Measurements from ENCODE around the gene PTPRK.

PTPRK gene

DNA sequence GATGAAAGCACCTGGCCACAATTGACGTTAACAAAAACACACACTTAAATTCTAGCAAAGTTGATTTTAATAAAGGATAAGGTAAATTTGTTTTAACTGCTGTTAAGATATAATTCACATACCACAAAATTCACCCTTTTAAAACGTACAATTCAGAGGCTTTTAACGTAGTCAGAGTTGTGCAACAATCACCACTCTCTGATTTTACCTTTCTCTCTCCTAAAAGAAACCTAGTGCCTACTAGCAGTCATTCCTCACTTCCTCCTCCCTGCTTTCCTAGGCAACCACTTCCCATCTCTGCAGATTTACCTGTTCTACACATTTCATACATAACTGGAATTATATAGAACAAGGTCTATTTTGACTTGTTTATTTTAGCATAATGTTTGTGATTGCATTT lies 58.9 kb downstream of the PTPRK start:
- DNase-seq, result no peak
- H3K27me3 ChIP-seq (ENCODE audit: control insufficient read depth in 1 of 2, insufficient read depth in 1 of 2, low read length in 2 of 2), result no peaks in the 10 kb centered on the region
- no peak overlapping the region for H2BK15ac ChIP-seq (ENCODE audit: low read depth, poor library complexity, severe bottlenecking)
- no peak overlapping the region for H3K23ac ChIP-seq (ENCODE audit: low read length in 2 of 2)
- no peak overlapping the region for H2BK12ac ChIP-seq (ENCODE audit: low read length in 2 of 2)
- H3K79me1 ChIP-seq (replicated peaks; ENCODE audit: low read length, poor library complexity, severe bottlenecking), result peaks cover 17% of the 10 kb centered on the region
- H3K18ac ChIP-seq (ENCODE audit: low read depth in 1 of 2, low read length in 2 of 2), result no peak overlapping the region
- no peak overlapping the region for H3K4ac ChIP-seq (ENCODE audit: low read depth in 1 of 2, low read length in 2 of 2)
- no peak overlapping the region for H2BK5ac ChIP-seq (ENCODE audit: low read depth, low read length, poor library complexity, severe bottlenecking)
- H2AK5ac ChIP-seq (ENCODE audit: low read length, severe bottlenecking), result no peak overlapping the region
- H3K14ac ChIP-seq (ENCODE audit: low read length in 2 of 2), result no peak overlapping the region
- H3K9me3 ChIP-seq (ENCODE audit: control insufficient read depth, low read length), result no peaks in the 10 kb centered on the region
- H3K9ac ChIP-seq (ENCODE audit: low read length), result no peak overlapping the region
- H3K4me1 ChIP-seq (ENCODE audit: control insufficient read depth, insufficient read depth, low read depth, low read length), result peaks cover 2% of the 10 kb centered on the region
- H2BK120ac ChIP-seq (ENCODE audit: low read depth, low read length), result no peak overlapping the region
- no peak overlapping the region for H3K4me3 ChIP-seq (ENCODE audit: insufficient read depth in 1 of 2, low read depth in 1 of 2, low read length in 2 of 2)
- H4K91ac ChIP-seq (ENCODE audit: low read length), result no peak overlapping the region
- no peak overlapping the region for H3K27ac ChIP-seq (ENCODE audit: low read length, poor library complexity, severe bottlenecking)
- H3K4me2 ChIP-seq (ENCODE audit: low read length, poor library complexity, severe bottlenecking), result no peak overlapping the region
- H2AFZ ChIP-seq (ENCODE audit: low read depth, low read length), result no peak overlapping the region
- H3K36me3 ChIP-seq (ENCODE audit: control insufficient read depth in 1 of 2, insufficient read depth in 2 of 2, low read depth in 1 of 2, low read length in 2 of 2), result no peaks in the 10 kb centered on the region
- WGBS, result 97% methylated on average over 2 of the region's 3 CpGs
- H4K8ac ChIP-seq (ENCODE audit: low read length), result no peak overlapping the region

DNA sequence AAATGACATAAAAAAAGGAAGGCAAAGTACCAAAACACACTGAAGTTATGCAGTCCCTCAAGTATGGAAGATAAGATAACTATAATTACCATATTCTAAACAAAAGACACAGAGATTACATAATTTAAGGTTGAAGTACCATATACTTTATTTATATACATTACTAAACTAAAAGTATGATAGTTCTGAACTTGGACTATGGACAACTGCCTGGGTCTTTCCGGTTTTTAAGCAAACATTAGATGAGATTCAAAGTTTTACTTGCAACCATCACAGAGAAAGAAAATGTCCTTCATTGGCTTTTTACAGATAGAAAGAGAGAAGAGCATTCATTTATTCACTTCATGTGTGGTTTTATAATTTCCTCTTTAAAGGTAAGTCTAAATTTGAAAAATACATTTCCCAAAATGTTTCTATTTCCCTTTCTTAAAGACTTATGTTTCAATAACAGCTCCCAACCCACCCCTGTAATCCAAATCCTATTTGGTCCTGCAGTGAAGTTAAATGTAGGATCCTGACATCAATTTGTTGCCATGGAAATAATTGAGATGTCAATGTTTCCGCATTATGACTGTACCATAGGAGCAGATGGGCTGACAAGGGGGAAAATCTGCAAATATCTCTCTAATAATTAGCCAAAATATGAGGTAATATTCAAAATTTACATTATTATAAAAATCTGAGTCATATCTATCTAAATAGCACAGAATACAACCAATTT lies 63.7 kb downstream of the PTPRK start:
- no peak overlapping the region for H3K4me3 ChIP-seq (ENCODE audit: insufficient read depth in 1 of 2, low read depth in 1 of 2, low read length in 2 of 2)
- H2AK5ac ChIP-seq (ENCODE audit: low read length, severe bottlenecking), result no peak overlapping the region
- no peak overlapping the region for H3K14ac ChIP-seq (ENCODE audit: low read length in 2 of 2)
- no peak overlapping the region for H3K4ac ChIP-seq (ENCODE audit: low read depth in 1 of 2, low read length in 2 of 2)
- H4K8ac ChIP-seq (ENCODE audit: low read length), result no peak overlapping the region
- H3K36me3 ChIP-seq (ENCODE audit: control insufficient read depth in 1 of 2, insufficient read depth in 2 of 2, low read depth in 1 of 2, low read length in 2 of 2), result no peaks in the 10 kb centered on the region
- no peak for DNase-seq
- no peak overlapping the region for H3K4me2 ChIP-seq (ENCODE audit: low read length, poor library complexity, severe bottlenecking)
- H3K9ac ChIP-seq (ENCODE audit: low read length), result no peak overlapping the region
- 100% methylated on average over 1 of the region's 2 CpGs for WGBS
- no peaks in the 10 kb centered on the region for H3K4me1 ChIP-seq (ENCODE audit: control insufficient read depth, insufficient read depth, low read depth, low read length)
- H3K18ac ChIP-seq (ENCODE audit: low read depth in 1 of 2, low read length in 2 of 2), result no peak overlapping the region
- H3K79me1 ChIP-seq (replicated peaks; ENCODE audit: low read length, poor library complexity, severe bottlenecking), result peaks cover 24% of the 10 kb centered on the region
- H3K27ac ChIP-seq (ENCODE audit: low read length, poor library complexity, severe bottlenecking), result no peak overlapping the region
- H3K9me3 ChIP-seq (ENCODE audit: control insufficient read depth, low read length), result no peaks in the 10 kb centered on the region
- H2AFZ ChIP-seq (ENCODE audit: low read depth, low read length), result no peak overlapping the region
- H3K23ac ChIP-seq (ENCODE audit: low read length in 2 of 2), result no peak overlapping the region
- no peaks in the 10 kb centered on the region for H3K27me3 ChIP-seq (ENCODE audit: control insufficient read depth in 1 of 2, insufficient read depth in 1 of 2, low read length in 2 of 2)
- no peak overlapping the region for H2BK15ac ChIP-seq (ENCODE audit: low read depth, poor library complexity, severe bottlenecking)
- no peak overlapping the region for H4K91ac ChIP-seq (ENCODE audit: low read length)
- H2BK12ac ChIP-seq (ENCODE audit: low read length in 2 of 2), result no peak overlapping the region
- no peak overlapping the region for H2BK5ac ChIP-seq (ENCODE audit: low read depth, low read length, poor library complexity, severe bottlenecking)
- no peak overlapping the region for H2BK120ac ChIP-seq (ENCODE audit: low read depth, low read length)

DNA sequence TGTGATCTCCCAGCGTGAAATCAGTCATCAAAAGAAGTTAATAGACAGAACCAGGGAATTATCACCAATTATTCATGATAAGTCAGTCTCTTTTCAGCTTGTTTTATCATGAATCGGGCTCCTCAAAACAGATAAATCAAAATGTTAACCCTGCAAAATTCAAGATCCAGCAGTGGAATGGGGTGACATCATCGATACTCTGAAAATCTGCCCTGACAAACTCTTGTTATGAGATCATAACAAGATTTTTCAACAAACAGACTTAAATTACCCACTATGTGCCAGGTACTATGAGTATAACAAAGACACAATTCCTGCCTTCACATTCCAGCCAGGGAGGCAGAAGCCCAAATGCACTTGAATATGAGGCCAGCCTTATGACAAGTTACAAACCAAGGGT lies 64.4 kb downstream of the PTPRK start:
- no peaks in the 10 kb centered on the region for H3K27me3 ChIP-seq (ENCODE audit: control insufficient read depth in 1 of 2, insufficient read depth in 1 of 2, low read length in 2 of 2)
- H4K91ac ChIP-seq (ENCODE audit: low read length), result no peak overlapping the region
- no peak overlapping the region for H3K18ac ChIP-seq (ENCODE audit: low read depth in 1 of 2, low read length in 2 of 2)
- WGBS, result 95% methylated on average over 3 of the region's 3 CpGs
- no peak overlapping the region for H2BK5ac ChIP-seq (ENCODE audit: low read depth, low read length, poor library complexity, severe bottlenecking)
- no peak overlapping the region for H2BK12ac ChIP-seq (ENCODE audit: low read length in 2 of 2)
- H3K4me2 ChIP-seq (ENCODE audit: low read length, poor library complexity, severe bottlenecking), result no peak overlapping the region
- H3K79me1 ChIP-seq (replicated peaks; ENCODE audit: low read length, poor library complexity, severe bottlenecking), result peaks cover 24% of the 10 kb centered on the region
- H3K9me3 ChIP-seq (ENCODE audit: control insufficient read depth, low read length), result no peaks in the 10 kb centered on the region
- H3K23ac ChIP-seq (ENCODE audit: low read length in 2 of 2), result no peak overlapping the region
- no peaks in the 10 kb centered on the region for H3K4me1 ChIP-seq (ENCODE audit: control insufficient read depth, insufficient read depth, low read depth, low read length)
- no peak overlapping the region for H2AK5ac ChIP-seq (ENCODE audit: low read length, severe bottlenecking)
- no peak overlapping the region for H4K8ac ChIP-seq (ENCODE audit: low read length)
- no peak overlapping the region for H3K27ac ChIP-seq (ENCODE audit: low read length, poor library complexity, severe bottlenecking)
- no peaks in the 10 kb centered on the region for H3K36me3 ChIP-seq (ENCODE audit: control insufficient read depth in 1 of 2, insufficient read depth in 2 of 2, low read depth in 1 of 2, low read length in 2 of 2)
- H3K4ac ChIP-seq (ENCODE audit: low read depth in 1 of 2, low read length in 2 of 2), result no peak overlapping the region
- no peak overlapping the region for H3K4me3 ChIP-seq (ENCODE audit: insufficient read depth in 1 of 2, low read depth in 1 of 2, low read length in 2 of 2)
- H2AFZ ChIP-seq (ENCODE audit: low read depth, low read length), result no peak overlapping the region
- no peak overlapping the region for H2BK15ac ChIP-seq (ENCODE audit: low read depth, poor library complexity, severe bottlenecking)
- H3K9ac ChIP-seq (ENCODE audit: low read length), result no peak overlapping the region
- no peak overlapping the region for H3K14ac ChIP-seq (ENCODE audit: low read length in 2 of 2)
- no peak for DNase-seq
- H2BK120ac ChIP-seq (ENCODE audit: low read depth, low read length), result no peak overlapping the region

DNA sequence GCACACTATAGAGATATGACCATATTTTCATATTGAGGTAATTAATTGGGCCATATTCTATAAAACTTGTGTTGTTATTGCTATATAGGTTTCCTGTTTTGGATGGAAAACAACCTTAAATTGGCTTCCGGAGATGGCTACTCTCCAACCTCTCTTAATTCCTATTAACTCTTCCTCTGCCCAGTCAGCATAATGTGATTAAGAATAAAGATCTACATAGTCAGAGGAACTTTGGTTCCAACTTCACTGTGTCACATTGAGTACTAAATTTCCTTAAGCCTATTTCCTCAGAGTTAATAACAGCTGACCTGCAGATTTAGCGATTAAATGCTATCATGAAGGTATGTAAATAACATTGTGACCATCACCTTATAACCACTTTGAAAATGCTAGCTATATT lies 67.7 kb downstream of the PTPRK start:
- H4K91ac ChIP-seq (ENCODE audit: low read length), result no peak overlapping the region
- H3K9me3 ChIP-seq (ENCODE audit: control insufficient read depth, low read length), result no peaks in the 10 kb centered on the region
- H4K8ac ChIP-seq (ENCODE audit: low read length), result no peak overlapping the region
- no peak overlapping the region for H2BK120ac ChIP-seq (ENCODE audit: low read depth, low read length)
- no peak overlapping the region for H3K18ac ChIP-seq (ENCODE audit: low read depth in 1 of 2, low read length in 2 of 2)
- H3K4me1 ChIP-seq (ENCODE audit: control insufficient read depth, insufficient read depth, low read depth, low read length), result peaks cover 2% of the 10 kb centered on the region
- no peaks in the 10 kb centered on the region for H3K27me3 ChIP-seq (ENCODE audit: control insufficient read depth in 1 of 2, insufficient read depth in 1 of 2, low read length in 2 of 2)
- H2BK12ac ChIP-seq (ENCODE audit: low read length in 2 of 2), result no peak overlapping the region
- no peak overlapping the region for H2BK5ac ChIP-seq (ENCODE audit: low read depth, low read length, poor library complexity, severe bottlenecking)
- H3K14ac ChIP-seq (ENCODE audit: low read length in 2 of 2), result no peak overlapping the region
- H3K23ac ChIP-seq (ENCODE audit: low read length in 2 of 2), result no peak overlapping the region
- no peak overlapping the region for H3K9ac ChIP-seq (ENCODE audit: low read length)
- no peak overlapping the region for H2BK15ac ChIP-seq (ENCODE audit: low read depth, poor library complexity, severe bottlenecking)
- no peak overlapping the region for H3K4me3 ChIP-seq (ENCODE audit: insufficient read depth in 1 of 2, low read depth in 1 of 2, low read length in 2 of 2)
- H3K79me1 ChIP-seq (replicated peaks; ENCODE audit: low read length, poor library complexity, severe bottlenecking), result peaks cover 19% of the 10 kb centered on the region
- DNase-seq, result no peak
- 100% methylated on average over 1 of the region's 2 CpGs for WGBS
- peaks cover 0 to 2% of the 10 kb centered on the region in 2 experiments for H3K36me3 ChIP-seq (ENCODE audit: control insufficient read depth in 1 of 2, insufficient read depth in 2 of 2, low read depth in 1 of 2, low read length in 2 of 2)
- H3K4me2 ChIP-seq (ENCODE audit: low read length, poor library complexity, severe bottlenecking), result no peak overlapping the region
- no peak overlapping the region for H2AFZ ChIP-seq (ENCODE audit: low read depth, low read length)
- H3K27ac ChIP-seq (ENCODE audit: low read length, poor library complexity, severe bottlenecking), result no peak overlapping the region
- no peak overlapping the region for H2AK5ac ChIP-seq (ENCODE audit: low read length, severe bottlenecking)
- no peak overlapping the region for H3K4ac ChIP-seq (ENCODE audit: low read depth in 1 of 2, low read length in 2 of 2)
